OCI-LY3 (cell line): ENCODE results near the gene C4BPB.
A peak's percentile ranks its signal among the peaks of the same experiment; 100 is the strongest.

Experiments used
- H2AFZ ChIP-seq: fragments of 200-600, 300-600 bp; shearing (Covaris generic); 2 replicates; pipeline ENCODE4 v1.6.0; 2014; ENCODE audit warnings: antibody characterized with exemption, low read depth, low read length
- H3K27ac ChIP-seq: fragments of 200-600, 300-600 bp; sonication (generic); 2 replicates; pipeline ENCODE4 v1.5.1; 2014; ENCODE audit warnings: mild to moderate bottlenecking, low read length, moderate library complexity, mixed read lengths
- H3K27me3 ChIP-seq: fragments of 200-600, 300-600 bp; sonication (generic); 2 replicates; pipeline ENCODE4 v1.6.1; 2014; ENCODE audit warnings: low read depth, low read length, mixed read lengths
- H3K36me3 ChIP-seq: fragments of 200-600, 300-600 bp; sonication (generic); replicated peaks from 2 replicates; pipeline ENCODE3; 2014; ENCODE audit warnings: low read depth, low read length, mixed read lengths
- H3K4me1 ChIP-seq: fragments of 300-600, 200-600 bp; sonication (generic); 2 replicates; pipeline ENCODE4 v1.6.1; 2014; ENCODE audit warnings: low read length, mixed read lengths
- H3K4me2 ChIP-seq: fragments of 200-600, 300-600 bp; sonication (generic); 2 replicates; pipeline ENCODE4 v1.6.1; 2014; ENCODE audit warnings: low read length, mixed read lengths
- H3K4me3 ChIP-seq: fragments of 300-600, 200-600 bp; sonication (generic); 2 replicates; pipeline ENCODE4 v1.5.1; 2014; ENCODE audit warnings: antibody characterized with exemption, mild to moderate bottlenecking, low read length, moderate library complexity
- H3K79me2 ChIP-seq: fragments of 300-600, 200-600 bp; shearing (Covaris generic); 2 replicates; pipeline ENCODE4 v1.6.1; 2014; ENCODE audit warnings: mild to moderate bottlenecking, low read length, mixed read lengths
- H3K9ac ChIP-seq: fragments of 300-600, 200-600 bp; shearing (Covaris generic); 2 replicates; pipeline ENCODE4 v1.6.0; 2014; ENCODE audit warnings: mild to moderate bottlenecking, low read length, moderate library complexity
- H3K9me3 ChIP-seq: fragments of 200-600, 300-600 bp; shearing (Covaris generic); 2 replicates; pipeline ENCODE4 v1.6.1; 2014; ENCODE audit warnings: low read length, mixed read lengths; ENCODE audit not compliant: insufficient read depth
- H4K20me1 ChIP-seq: fragments of 200-600, 300-600 bp; sonication (generic); 2 replicates; pipeline ENCODE4 v1.6.1; 2016; ENCODE audit warnings: low read length, mixed read lengths; ENCODE audit not compliant: insufficient read depth
- EZH2phosphoT487 ChIP-seq: fragments of 200-600 bp; shearing (Covaris generic); IDR thresholded peaks from 2 replicates; pipeline ENCODE4 v1.6.1; 2018; ENCODE audit warnings: antibody characterized with exemption, mixed run types, low read depth
- TF ChIP-seq, protein P1 (sequence below): fragments of 200-600, 300-600 bp; sonication (generic); IDR thresholded peaks from 2 replicates; pipeline ENCODE4 v1.5.1; 2014; ENCODE audit warnings: antibody characterized with exemption, low read length, low read depth

The C4BPB gene

DNA sequence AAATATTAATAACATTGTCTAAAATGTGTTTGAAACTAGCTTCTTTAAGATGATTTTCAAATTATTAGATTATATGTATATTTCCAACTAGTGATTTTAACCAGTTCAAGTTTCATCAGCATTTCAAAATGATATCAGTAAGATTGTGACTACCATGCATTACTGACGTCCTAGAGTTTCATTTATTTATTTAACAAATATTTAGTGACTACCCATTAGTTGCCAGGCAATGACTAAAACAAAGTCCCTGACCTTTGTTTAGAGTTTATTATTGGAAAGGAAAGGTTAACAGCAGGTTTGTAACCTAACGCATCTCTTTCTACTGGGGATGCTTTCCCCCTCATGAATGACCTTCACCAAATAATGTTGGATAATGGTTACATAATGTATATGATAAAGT is 7.6 kb upstream of the C4BPB start:
- H3K79me2 ChIP-seq, result no peaks in the 10 kb centered on the region
- H3K4me3 ChIP-seq, result no peak overlapping the region
- H3K27me3 ChIP-seq, result no peaks in the 10 kb centered on the region
- TF ChIP-seq, protein P1, sequence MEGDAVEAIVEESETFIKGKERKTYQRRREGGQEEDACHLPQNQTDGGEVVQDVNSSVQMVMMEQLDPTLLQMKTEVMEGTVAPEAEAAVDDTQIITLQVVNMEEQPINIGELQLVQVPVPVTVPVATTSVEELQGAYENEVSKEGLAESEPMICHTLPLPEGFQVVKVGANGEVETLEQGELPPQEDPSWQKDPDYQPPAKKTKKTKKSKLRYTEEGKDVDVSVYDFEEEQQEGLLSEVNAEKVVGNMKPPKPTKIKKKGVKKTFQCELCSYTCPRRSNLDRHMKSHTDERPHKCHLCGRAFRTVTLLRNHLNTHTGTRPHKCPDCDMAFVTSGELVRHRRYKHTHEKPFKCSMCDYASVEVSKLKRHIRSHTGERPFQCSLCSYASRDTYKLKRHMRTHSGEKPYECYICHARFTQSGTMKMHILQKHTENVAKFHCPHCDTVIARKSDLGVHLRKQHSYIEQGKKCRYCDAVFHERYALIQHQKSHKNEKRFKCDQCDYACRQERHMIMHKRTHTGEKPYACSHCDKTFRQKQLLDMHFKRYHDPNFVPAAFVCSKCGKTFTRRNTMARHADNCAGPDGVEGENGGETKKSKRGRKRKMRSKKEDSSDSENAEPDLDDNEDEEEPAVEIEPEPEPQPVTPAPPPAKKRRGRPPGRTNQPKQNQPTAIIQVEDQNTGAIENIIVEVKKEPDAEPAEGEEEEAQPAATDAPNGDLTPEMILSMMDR, result no peak
- no peak for TF ChIP-seq EZH2phosphoT487
- H3K27ac ChIP-seq, result no peak overlapping the region
- H3K4me2 ChIP-seq, result no peak overlapping the region
- no peaks in the 10 kb centered on the region for H3K9me3 ChIP-seq
- H2AFZ ChIP-seq, result no peak overlapping the region
- H3K9ac ChIP-seq, result no peak overlapping the region
- no peaks in the 10 kb centered on the region for H3K36me3 ChIP-seq
- no peaks in the 10 kb centered on the region for H4K20me1 ChIP-seq
- H3K4me1 ChIP-seq, result peaks cover 29% of the 10 kb centered on the region

DNA sequence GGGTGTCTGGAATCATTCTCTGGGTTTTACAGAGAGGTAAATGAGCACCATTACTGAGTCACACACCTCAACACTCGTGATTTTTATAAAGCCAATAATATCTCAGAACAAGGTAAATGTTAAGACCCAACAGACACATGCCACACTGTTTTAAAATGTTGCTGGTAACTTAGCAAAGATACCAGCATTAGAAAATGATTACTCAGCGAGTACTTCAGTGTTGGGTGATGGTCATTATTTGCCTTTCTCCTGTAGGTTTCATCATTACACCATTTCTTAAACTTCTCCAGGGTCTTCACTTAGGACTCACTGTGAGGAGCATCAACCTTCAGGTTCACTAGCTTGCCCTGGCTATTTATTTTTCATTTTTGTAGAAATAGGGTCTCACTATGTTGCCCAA is 6.9 kb upstream of the C4BPB start:
- Histone ChIP-seq H2AFZ (no peak overlapping the region), H3K4me1 (peaks cover 29% of the 10 kb centered on the region)
- TF ChIP-seq, protein P1, result no peak
- no peak for TF ChIP-seq EZH2phosphoT487

DNA sequence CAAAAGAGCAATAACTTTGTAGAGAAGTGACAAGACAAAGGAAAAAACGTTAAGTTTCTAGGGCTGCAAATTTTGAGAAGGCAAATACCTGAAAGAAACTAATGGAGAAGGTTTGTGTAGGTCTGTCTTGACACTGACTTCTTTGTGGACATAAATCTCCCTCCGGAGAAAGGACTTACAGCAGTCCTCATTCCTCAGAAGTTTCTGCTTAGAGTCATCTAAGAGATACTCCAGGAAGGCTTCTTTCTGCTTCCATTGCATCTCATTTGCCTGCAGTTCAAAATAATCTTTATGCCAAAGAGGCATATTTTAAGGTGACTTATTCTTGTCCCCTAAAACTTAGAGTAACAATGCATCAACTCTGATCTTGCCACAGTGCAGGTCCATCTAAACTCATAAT is 4.4 kb upstream of the C4BPB start:
- Histone ChIP-seq H3K27ac (no peak overlapping the region), H2AFZ (no peak overlapping the region), H3K27me3 (no peaks in the 10 kb centered on the region), H3K36me3 (no peaks in the 10 kb centered on the region), H3K4me3 (no peak overlapping the region), H3K9me3 (no peaks in the 10 kb centered on the region), H4K20me1 (no peaks in the 10 kb centered on the region), H3K9ac (no peak overlapping the region), H3K79me2 (no peaks in the 10 kb centered on the region), H3K4me2 (peak overlapping the region; percentile 34), H3K4me1 (peaks cover 29% of the 10 kb centered on the region)
- TF ChIP-seq, protein P1, result no peak
- TF ChIP-seq EZH2phosphoT487, result no peak

More for the DNA sequence above, 6.9 kb upstream of the C4BPB start:
- no peak overlapping the region for H3K4me2 ChIP-seq
- no peaks in the 10 kb centered on the region for H3K79me2 ChIP-seq
- H3K4me3 ChIP-seq, result no peak overlapping the region
- no peak overlapping the region for H3K9ac ChIP-seq
- H3K27me3 ChIP-seq, result no peaks in the 10 kb centered on the region
- no peaks in the 10 kb centered on the region for H4K20me1 ChIP-seq
- no peaks in the 10 kb centered on the region for H3K9me3 ChIP-seq
- H3K27ac ChIP-seq, result no peak overlapping the region
- H3K36me3 ChIP-seq, result no peaks in the 10 kb centered on the region

DNA sequence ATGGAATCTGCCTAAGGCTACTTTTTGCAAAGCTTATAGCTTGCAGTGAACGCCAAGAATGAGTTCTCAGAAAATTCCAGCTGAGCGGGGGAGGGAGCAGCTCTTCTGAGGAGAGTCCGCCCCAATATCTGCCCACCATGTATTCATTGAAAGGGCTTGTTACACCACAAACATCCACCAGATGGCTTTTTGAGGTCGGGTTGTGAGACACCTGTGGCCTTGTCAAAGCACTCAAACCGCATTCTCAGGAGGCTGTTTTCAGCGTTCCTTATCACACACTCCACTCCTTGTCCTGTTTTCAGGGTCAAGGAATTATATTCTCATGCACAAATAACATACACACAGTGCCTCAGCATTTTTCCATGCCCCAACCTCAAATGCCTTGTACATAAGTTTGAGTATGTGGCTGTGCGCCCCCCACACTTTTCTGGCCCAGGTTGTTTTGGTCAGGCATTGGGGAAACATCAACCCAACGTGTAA is 3.9 kb upstream of the C4BPB start:
- no peaks in the 10 kb centered on the region for H3K79me2 ChIP-seq
- no peak overlapping the region for H3K9ac ChIP-seq
- TF ChIP-seq EZH2phosphoT487, result no peak
- TF ChIP-seq, protein P1, result peak; percentile 74
- H3K4me1 ChIP-seq, result peaks cover 29% of the 10 kb centered on the region
- no peaks in the 10 kb centered on the region for H3K9me3 ChIP-seq
- H2AFZ ChIP-seq, result no peak overlapping the region
- H3K27me3 ChIP-seq, result no peaks in the 10 kb centered on the region
- no peak overlapping the region for H3K4me3 ChIP-seq
- H3K27ac ChIP-seq, result no peak overlapping the region
- no peaks in the 10 kb centered on the region for H3K36me3 ChIP-seq
- H3K4me2 ChIP-seq, result peak overlapping the region; percentile 34
- no peaks in the 10 kb centered on the region for H4K20me1 ChIP-seq
